CD14-positive monocyte (primary cell): Measurements from ENCODE around the gene SCNN1A. TPM values are rescaled to one million over a fixed set of nuclear protein-coding genes. Genes with fewer than 3 reads are reported as not detected.

Experiments used
- DNase-seq, 3 donors: peaks; one replicate each; pipeline ENCODE4 v3.0.0-alpha.2; 2011 to 2022
- H2AFZ ChIP-seq: 2 replicates; pipeline ENCODE4 v1.6.0; 2012; ENCODE audit warnings: mild to moderate bottlenecking, low read depth, low read length, inconsistent platforms; ENCODE audit not compliant: insufficient read depth, poor library complexity, severe bottlenecking
- H3K27ac ChIP-seq, 2 donors: 1 replicate in 1 of 2; 2 replicates in 1 of 2; pipeline ENCODE4 v1.5.1; 2012 to 2013; ENCODE audit warnings: low read length in 2 of 2, control low read depth in 1 of 2, inconsistent platforms in 1 of 2, low read depth in 1 of 2, mild to moderate bottlenecking in 1 of 2
- H3K27me3 ChIP-seq, 2 donors: one replicate each; pipeline versions ENCODE4 v1.6.0 to v1.6.1; 2011 to 2013; ENCODE audit warnings: low read length in 2 of 2; ENCODE audit not compliant: control insufficient read depth in 2 of 2, insufficient read depth in 2 of 2
- H3K36me3 ChIP-seq, 2 donors: replicated peaks in 1 of 2; 1 replicate in 1 of 2; 2 replicates in 1 of 2; pipeline versions ENCODE4 v1.5.1 to v1.6.1; 2012 to 2013; ENCODE audit warnings: low read length in 2 of 2, control low read depth in 1 of 2, inconsistent platforms in 1 of 2, mild to moderate bottlenecking in 1 of 2; ENCODE audit not compliant: insufficient read depth in 2 of 2, control insufficient read depth in 1 of 2
- H3K4me1 ChIP-seq, 2 donors: 1 replicate in 1 of 2; 2 replicates in 1 of 2; pipeline versions ENCODE4 v1.5.1 to v1.6.1; 2012 to 2013; ENCODE audit warnings: low read length in 2 of 2, control low read depth in 1 of 2, inconsistent platforms in 1 of 2, mild to moderate bottlenecking in 1 of 2, moderate library complexity in 1 of 2; ENCODE audit not compliant: insufficient read depth in 2 of 2, control insufficient read depth in 1 of 2
- H3K4me2 ChIP-seq: replicated peaks from 2 replicates; pipeline ENCODE3; 2012; ENCODE audit warnings: low read length, moderate library complexity, mild to moderate bottlenecking; ENCODE audit not compliant: poor library complexity, severe bottlenecking; ENCODE audit errors: extremely low read depth
- H3K4me3 ChIP-seq, 3 experiments: fragments of 200-600 bp in 1 of 3; sonication (generic) in 1 of 3; replicated peaks in 1 of 3; 1 replicate in 2 of 3; 2 replicates in 1 of 3; pipeline ENCODE4 v1.5.1; 2011 to 2013; ENCODE audit warnings: low read length in 3 of 3, mild to moderate bottlenecking in 3 of 3, control low read depth in 2 of 3, low read depth in 2 of 3, inconsistent platforms in 1 of 3, moderate library complexity in 1 of 3
- H3K79me2 ChIP-seq: 2 replicates; pipeline ENCODE4 v1.6.0; 2012; ENCODE audit warnings: mild to moderate bottlenecking, control low read depth, inconsistent platforms, low read length, moderate library complexity; ENCODE audit not compliant: insufficient read depth
- H3K9ac ChIP-seq: 2 replicates; pipeline ENCODE4 v1.6.0; 2017; ENCODE audit warnings: low read length, mild to moderate bottlenecking; ENCODE audit not compliant: insufficient read depth, poor library complexity, severe bottlenecking
- H3K9me3 ChIP-seq, 2 donors: replicated peaks in 1 of 2; 1 replicate in 1 of 2; 2 replicates in 1 of 2; pipeline versions ENCODE4 v1.5.1 to v1.6.1; 2012 to 2013; ENCODE audit warnings: low read length in 2 of 2, control low read depth in 1 of 2; ENCODE audit not compliant: control insufficient read depth in 1 of 2, insufficient read depth in 1 of 2
- H4K20me1 ChIP-seq: 2 replicates; pipeline ENCODE4 v1.6.0; 2012; ENCODE audit warnings: mild to moderate bottlenecking, low read length, control low read depth, moderate library complexity; ENCODE audit not compliant: insufficient read depth
- H3K27ac Mint-ChIP-seq, 7 donors: one replicate each; pipeline ENCODE4 v1.8.0; 2020; ENCODE audit warnings: mild to moderate bottlenecking in 7 of 7, mixed read lengths in 7 of 7, moderate library complexity in 6 of 7, inconsistent platforms in 2 of 7
- H3K27me3 Mint-ChIP-seq, 3 donors: one replicate each; pipeline ENCODE4 v1.8.0; 2021 to 2022; ENCODE audit warnings: low read depth in 3 of 3, mild to moderate bottlenecking in 3 of 3, mixed read lengths in 3 of 3, moderate library complexity in 3 of 3, inconsistent platforms in 1 of 3
- H3K36me3 Mint-ChIP-seq, 2 donors: one replicate each; pipeline ENCODE4 v1.8.0; 2020; ENCODE audit warnings: mixed read lengths in 2 of 2, inconsistent platforms in 1 of 2, mild to moderate bottlenecking in 1 of 2
- H3K4me1 Mint-ChIP-seq: one replicate; pipeline ENCODE4 v1.8.0; 2020; ENCODE audit warnings: mild to moderate bottlenecking, mixed read lengths
- H3K4me3 Mint-ChIP-seq, 2 donors: one replicate each; pipeline ENCODE4 v1.8.0; 2020; ENCODE audit warnings: mild to moderate bottlenecking in 2 of 2, mixed read lengths in 2 of 2, moderate library complexity in 1 of 2
- H3K9me3 Mint-ChIP-seq, 7 donors: one replicate each; pipeline ENCODE4 v1.8.0; 2020 to 2022; ENCODE audit warnings: mixed read lengths in 7 of 7, mild to moderate bottlenecking in 6 of 7, moderate library complexity in 6 of 7, inconsistent platforms in 2 of 7
- CTCF ChIP-seq: fragments of 200-600 bp; IDR thresholded peaks from one replicate; pipeline ENCODE4 v1.8.0; 2022; ENCODE audit warnings: antibody characterized with exemption, mild to moderate bottlenecking
- WGBS: methylation state at CpG from one replicate; pipeline ENCODE4 v1.1.5; 2013; ENCODE audit warnings: missing lambda C conversion rate; ENCODE audit not compliant: insufficient coverage; 5-methylcytosine and 5-hydroxymethylcytosine counted together
- intact Hi-C, 2 donors: fragments of 100-400 bp; cut with micrococcal nuclease; formaldehyde crosslinking; loops; one replicate each; pipeline versions ENCODE4 v1.15.0 to v1.15.1; 2023
- polyA plus RNA-seq, 3 donors: library from polyadenylated mRNA; depleted of rRNA in 1 of 3; unstranded in 2 of 3; stranded (reverse) in 1 of 3; fragments of 300-500 nt in 2 of 3; fragments of >200 nt in 1 of 3; fragmentation: Illumina TruSeq in 2 of 3; gene quantifications; 1 replicate in 2 of 3; 2 replicates in 1 of 3; pipeline ENCODE4 v1.2.3, GENCODE V29; 2012 to 2021

Gene SCNN1A
- polyA plus RNA-seq, 3 donors = 0.11 to 0.68 (median 0.63) TPM

GRCh38 chr12:6302621-6303020, 72.7 kb downstream of the SCNN1A start:
- Mint-ChIP-seq H3K4me1 (peaks cover 11% of the 10 kb centered on the region), H3K27me3 (peaks cover 3 to 5% (median 3%) of the 10 kb centered on the region in 3 donors), H3K4me3 (no peak overlapping the region), H3K9me3 (peaks cover 0 to 2% (median 0%) of the 10 kb centered on the region in 7 donors), H3K36me3 (no peaks in the 10 kb centered on the region), H3K27ac (no peak overlapping the region)
- DNase-seq = no peak
- 79% methylated on average over 3 of the region's 3 CpGs for WGBS
- no peak overlapping the region for H3K27ac ChIP-seq
- no peak for TF ChIP-seq CTCF
- no peaks in the 10 kb centered on the region for H3K9me3 ChIP-seq
- H4K20me1 ChIP-seq = no peaks in the 10 kb centered on the region
- no peaks in the 10 kb centered on the region for H3K27me3 ChIP-seq
- H3K36me3 ChIP-seq = no peaks in the 10 kb centered on the region
- no peak overlapping the region for H2AFZ ChIP-seq
- H3K4me1 ChIP-seq = peaks cover 9% of the 10 kb centered on the region in 2 donors
- intact Hi-C loops = no loop called here
- H3K79me2 ChIP-seq = no peaks in the 10 kb centered on the region
- no peak overlapping the region for H3K9ac ChIP-seq
- no peak overlapping the region for H3K4me3 ChIP-seq
- H3K4me2 ChIP-seq = no peak overlapping the region

- Mint-ChIP-seq H3K27ac (no peak overlapping the region), H3K36me3 (no peaks in the 10 kb centered on the region)
These were observed 73.6 kb downstream of the SCNN1A start for GRCh38 chr12:6301721-6302120.

More at GRCh38 chr12:6301721-6302120, 73.6 kb downstream of the SCNN1A start:
- no peak overlapping the region for H3K4me2 ChIP-seq
- no peaks in the 10 kb centered on the region for H3K36me3 ChIP-seq
- Mint-ChIP-seq H3K4me3 (no peak overlapping the region), H3K4me1 (peaks cover 2% of the 10 kb centered on the region), H3K27me3 (peaks cover 3 to 5% (median 5%) of the 10 kb centered on the region in 3 donors), H3K9me3 (peaks cover 0 to 2% (median 0%) of the 10 kb centered on the region in 7 donors)
- H3K9me3 ChIP-seq = no peaks in the 10 kb centered on the region
- no peak overlapping the region for H3K27ac ChIP-seq
- WGBS = 100% methylated on average over 2 of the region's 7 CpGs
- no peak overlapping the region for H3K9ac ChIP-seq
- TF ChIP-seq CTCF = no peak
- H3K27me3 ChIP-seq = no peaks in the 10 kb centered on the region
- H3K4me3 ChIP-seq = no peak overlapping the region
- H2AFZ ChIP-seq = no peak overlapping the region
- H4K20me1 ChIP-seq = no peaks in the 10 kb centered on the region
- intact Hi-C loops = no loop called here
- DNase-seq = no peak
- H3K4me1 ChIP-seq = peaks cover 0 to under 1% of the 10 kb centered on the region in 2 donors
- no peaks in the 10 kb centered on the region for H3K79me2 ChIP-seq
